Suppressor macrophage (primary cell): ENCODE data around the gene EXOC2.

Experiments used
- DNase-seq, 4 experiments: peaks; one replicate each; pipeline ENCODE4 v3.0.0-alpha.2; 2020 to 2022

EXOC2 gene

DNA sequence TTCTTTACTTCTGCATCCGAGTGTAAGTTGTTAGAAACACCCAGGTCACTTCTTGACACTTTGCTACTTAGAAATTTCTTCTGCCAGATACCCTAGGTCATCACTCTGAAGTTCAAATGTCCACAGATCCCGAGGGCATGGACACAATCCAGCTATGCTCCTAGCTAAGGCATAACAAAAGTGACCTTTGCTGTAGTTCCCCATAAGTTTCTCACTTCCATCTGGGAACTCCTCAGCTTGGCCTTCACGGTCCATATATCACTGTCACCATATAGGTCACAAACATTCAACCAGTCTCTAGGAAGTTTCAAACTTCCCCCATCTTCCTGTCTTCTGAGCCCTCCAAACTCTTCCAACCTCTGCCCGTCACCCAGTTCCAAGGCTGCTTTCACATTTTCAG lies 236.1 kb downstream of the EXOC2 start:
- no peak for DNase-seq

DNA sequence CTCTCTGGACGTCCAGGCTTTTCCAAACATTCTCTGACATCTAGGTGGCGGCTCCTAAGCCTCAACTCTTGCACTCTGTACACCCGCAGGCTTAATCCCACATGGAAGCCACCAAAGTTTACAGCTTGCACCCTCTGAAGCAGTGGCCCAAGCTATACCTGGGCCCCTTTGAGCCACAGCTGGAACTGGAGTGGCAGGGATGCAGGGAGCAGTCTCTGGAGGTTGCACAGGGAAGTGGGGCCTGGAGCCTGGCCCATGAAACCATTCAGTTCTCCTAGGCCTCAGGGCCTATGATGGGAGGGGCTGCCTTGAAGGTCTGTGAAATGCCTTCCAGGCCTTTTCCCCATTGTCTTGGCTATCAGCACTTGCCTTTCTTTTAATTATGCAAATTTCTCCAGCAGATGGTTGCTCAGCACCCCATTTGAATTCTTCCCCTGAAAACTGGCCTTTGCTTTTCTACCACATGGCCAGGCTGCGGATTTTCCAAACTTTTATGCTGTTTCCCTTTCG lies 236.5 kb downstream of the EXOC2 start:
- DNase-seq = no peak

DNA sequence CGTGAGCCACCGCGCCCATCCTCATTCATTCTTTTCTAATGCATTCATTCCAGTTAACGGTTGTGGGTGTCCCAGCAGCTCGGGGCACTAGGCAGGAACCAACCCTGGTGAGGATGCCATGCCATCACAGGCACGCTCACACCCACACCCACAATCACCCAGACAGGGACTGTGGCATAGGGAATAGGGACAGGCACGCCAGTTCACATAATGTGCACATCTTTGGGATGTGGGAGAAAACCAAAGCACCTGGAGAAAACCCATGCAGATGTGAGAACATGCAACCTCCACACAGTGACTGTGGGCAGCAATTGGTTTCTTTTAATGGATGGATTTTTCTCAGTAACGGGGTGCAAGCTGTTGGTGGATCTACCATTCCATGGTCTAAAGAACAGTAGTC lies 237.1 kb downstream of the EXOC2 start:
- no peak for DNase-seq

DNA sequence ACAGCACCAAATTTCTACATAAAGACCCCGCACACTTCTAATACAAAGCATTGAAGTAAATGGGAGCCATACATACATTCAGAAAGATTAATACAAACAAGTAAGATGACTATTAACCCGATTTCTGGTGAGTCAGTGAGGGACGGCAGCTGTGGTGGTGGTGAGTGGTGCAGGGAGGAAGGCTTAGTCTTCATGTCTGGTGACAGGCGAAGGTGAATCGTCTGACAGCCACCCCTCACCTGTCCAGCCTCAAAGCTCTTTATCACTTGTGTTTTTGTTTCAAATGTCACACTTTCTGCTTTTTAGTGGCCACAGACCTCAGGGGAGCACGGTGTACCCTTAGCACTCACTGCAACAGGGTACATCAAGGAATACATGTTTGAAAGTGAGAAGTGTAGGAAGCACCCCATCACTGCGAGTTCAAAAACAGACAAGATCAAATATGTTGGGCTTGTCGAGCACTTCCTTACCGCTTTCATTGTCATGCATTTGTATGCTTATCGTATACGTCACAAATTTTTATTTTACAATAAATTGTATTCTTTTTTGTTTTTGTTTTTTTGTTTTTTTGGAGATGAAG lies 237.8 kb downstream of the EXOC2 start:
- no peak for DNase-seq

DNA sequence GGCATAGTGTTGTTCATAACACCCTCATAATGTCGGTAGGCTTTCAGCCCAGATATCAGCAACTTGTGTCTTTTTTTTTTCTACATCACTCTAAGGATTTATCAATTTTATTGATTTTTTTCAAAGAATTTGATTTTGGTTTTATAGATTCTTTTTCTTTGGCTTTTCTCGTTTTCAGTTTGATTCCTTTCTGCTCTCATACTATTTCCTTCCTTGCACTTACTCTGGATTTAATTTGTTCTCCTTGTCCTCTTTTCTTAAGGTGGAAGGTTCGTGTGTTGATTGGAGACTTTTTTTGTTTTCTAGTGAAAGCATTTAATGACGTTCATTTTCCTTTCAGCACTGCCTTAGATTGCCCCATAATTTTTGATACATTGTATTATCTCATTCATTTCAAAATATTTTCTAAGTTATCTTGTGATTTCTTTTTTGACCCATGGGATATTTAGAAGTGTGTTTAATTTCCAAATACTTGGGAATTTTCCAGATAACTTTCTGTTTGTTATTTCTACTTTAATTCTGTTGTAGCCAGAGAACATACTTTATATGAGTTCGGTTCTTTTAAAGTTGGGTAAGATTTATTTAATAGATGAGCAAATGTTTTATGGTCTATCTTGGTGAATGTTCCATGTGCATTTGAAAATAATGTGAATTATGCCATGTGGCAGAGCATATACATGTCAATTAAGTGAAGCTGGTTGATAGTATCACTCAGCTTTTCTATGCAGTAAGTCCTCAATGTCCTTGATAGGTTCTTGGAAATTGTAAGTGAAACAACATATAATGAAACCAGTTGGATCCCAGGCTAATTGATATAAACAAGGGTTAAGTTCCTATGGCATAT lies 238.6 kb downstream of the EXOC2 start:
- DNase-seq = no peak

DNA sequence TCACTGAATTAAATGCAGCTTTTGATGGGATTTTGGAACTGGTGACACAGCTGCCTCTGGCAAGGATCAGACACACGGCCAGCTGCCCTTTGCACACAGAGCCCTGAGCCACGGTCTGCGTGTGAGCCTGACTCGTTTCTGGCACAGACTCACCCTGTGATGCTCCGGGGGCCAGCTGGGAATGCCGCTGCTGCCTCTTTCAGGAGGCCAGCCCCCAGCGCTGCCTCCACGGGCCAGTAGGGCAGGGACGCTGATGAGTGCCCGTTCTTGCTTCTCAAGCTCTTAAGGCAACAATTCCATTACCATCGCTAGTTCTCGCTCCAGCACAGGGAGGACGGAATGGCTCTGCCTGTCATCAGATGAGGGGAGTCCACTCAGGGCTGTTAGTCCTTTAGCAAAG lies 239.8 kb downstream of the EXOC2 start:
- no peak for DNase-seq

DNA sequence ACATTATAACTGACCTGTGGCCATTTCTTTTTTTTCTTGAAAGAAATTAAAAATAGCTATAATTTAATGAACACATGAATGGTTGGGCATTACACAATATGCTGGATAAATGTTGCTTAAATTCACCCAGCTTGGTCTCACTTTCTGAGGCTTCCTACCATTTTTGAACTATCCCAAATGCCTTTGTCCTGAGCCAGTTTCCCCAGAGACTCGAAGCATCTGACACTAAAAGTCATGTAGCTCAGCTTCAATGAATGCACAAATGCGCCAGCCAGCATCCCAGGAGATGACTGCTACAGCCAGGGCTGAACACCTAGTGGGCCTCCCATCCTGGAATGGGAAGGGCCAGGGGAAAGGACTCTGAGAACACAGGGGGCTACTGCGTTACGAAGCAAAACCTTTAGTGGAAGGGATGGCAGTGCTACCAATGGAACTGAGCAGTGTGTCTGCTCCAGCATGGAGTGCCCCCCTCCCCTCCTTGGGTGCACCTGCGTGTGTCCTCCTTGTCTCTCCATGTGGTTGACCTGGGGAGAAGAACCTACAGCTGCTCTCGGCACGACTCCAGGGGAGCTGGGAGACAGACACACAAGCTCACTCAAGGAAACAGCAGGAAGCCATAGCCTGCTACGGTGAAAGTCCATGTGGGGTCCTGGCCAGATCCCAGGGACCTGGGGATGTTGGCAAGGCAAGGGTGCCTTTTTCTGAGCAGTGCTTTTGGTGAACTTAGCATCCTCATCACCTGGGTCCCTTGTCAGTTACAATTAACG lies 240.5 kb downstream of the EXOC2 start:
- DNase-seq = no peak

DNA sequence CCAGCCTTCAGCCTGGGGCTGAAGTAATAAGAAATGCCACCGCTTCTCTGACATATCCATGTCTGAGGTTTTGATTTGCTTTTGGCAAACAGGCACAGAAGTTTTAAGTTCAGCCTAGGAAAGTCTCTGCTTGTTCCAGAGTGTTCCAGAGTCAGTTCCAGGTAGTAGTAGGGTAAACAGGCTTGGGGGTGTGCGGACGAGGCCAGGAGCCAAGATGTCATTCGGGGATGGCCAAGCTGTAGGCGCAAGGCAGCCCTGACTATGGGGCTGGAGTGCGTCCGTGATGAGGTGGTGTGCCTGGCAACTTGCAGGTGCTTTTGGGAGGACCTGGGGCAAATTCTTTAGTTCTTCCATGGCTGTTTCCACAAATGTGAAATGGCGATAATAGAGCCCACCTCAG lies 241.1 kb downstream of the EXOC2 start:
- DNase-seq = no peak

DNA sequence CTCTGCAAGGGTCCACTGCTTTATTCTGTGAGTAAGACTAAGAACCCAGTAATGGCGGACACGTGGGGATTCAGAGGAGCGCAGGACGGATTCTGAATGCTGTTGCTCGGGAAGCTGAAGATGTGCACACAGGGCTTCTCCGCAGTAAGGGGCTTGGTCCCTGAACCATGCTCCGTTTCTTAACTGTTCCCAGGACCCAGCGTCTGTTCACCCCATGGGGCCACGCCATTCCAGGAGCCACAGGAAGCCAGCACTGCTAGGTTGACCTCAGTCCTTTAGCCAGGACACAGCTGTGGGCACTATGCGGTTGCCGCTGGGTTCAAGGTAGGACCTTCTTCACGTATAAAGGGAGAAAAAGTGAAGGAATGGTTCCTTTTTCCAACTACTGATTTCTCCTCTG lies 241.6 kb downstream of the EXOC2 start:
- no peak for DNase-seq

DNA sequence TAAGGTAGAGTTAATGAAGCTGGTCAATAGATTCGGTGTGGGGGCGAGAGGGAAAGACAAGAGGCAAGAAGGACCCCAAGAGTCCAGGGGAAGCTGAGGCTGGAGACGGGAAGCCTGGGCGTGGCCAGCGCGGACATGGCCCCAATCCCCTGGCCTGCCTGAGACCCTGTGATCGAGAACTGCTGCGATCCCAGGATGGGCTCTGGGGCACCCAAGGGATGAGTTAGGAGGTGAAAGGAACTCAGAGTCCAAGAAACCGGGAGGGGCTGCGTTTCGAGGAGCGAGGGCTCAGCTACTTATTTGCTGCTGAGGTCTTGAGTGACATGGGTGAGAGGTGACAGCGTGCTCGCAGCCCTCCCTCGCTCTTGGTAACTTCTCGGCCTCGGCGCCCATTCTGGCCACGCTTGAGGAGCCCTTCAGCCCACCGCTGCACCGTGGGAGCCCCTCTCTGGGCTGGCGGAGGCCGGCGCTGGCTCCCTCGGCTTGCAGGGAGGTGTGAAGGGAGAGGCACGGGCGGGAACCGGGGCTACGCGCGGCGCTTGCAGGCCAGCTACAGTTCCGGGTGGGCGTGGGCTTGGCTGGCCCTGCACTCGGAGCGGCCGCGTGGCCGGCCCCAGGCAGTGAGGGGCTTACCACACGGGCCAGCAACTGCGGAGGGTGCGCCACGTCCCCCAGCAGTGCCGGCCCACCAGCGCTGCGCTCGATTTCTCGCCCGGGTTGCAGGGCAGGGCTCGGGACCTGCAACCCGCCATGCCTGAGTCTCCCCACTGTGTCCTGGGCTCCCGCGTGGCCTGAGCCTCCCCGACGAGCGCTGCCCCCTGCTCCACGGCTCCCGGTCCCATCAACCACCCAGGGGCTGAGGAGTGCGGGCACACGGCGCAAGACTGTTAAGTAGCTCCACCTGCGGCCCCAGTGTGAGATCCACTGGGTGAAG lies 243.2 kb downstream of the EXOC2 start:
- DNase-seq = no peak

DNA sequence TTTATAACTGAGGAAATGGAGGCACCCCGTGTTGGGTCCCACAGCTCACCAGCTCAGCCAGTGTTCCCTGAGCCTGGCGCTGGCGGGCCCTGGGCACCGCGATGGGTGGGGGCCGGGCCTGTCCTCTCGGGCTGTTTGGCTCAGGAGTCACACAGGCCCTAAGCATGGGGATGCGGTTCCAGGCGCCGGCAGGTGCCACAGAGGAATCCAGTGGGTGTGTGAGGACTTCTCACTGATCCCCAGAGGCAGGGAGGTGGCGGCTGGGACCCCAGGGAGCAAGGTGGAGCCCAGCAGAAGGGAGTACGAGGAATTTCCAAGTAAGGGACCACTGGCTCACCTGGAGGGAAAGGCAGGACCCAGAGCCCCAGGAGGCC lies 243.9 kb downstream of the EXOC2 start:
- no peak for DNase-seq

DNA sequence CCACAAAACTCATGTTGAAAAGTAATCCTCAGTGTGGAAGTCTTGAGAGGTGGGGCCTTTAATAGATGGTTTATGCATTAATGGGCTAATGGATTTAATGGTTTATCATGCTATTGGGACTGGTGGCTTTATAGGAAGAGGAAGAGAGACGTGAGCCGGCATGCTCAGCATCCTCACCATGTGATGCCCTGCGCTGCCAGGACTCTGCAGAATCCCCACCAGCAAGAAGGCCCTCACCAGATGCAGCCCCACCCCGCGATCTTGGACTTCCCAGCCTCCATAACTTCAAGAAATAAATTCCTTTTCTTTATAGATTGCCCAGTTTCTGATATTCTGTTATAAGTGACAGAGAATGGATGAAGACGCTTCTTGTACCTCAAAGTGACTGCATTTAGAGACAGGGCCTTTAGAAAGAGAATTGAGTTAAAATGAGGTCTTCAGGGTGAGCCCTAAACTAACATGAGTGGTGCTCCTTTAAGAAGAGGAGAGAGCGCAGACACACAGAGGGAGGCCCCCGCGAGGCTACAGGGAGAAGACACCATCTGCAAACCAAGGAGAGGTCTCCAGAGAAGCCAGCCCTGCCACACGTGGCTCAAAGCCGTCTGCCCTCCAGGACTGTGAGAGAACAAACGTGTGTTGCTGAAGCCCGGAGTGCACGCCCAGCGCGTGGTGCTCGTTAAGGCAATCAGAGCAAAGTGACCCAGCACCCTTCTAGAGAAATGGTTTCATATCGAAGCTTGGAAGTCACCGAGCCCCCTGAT lies 244.5 kb downstream of the EXOC2 start:
- DNase-seq = no peak

DNA sequence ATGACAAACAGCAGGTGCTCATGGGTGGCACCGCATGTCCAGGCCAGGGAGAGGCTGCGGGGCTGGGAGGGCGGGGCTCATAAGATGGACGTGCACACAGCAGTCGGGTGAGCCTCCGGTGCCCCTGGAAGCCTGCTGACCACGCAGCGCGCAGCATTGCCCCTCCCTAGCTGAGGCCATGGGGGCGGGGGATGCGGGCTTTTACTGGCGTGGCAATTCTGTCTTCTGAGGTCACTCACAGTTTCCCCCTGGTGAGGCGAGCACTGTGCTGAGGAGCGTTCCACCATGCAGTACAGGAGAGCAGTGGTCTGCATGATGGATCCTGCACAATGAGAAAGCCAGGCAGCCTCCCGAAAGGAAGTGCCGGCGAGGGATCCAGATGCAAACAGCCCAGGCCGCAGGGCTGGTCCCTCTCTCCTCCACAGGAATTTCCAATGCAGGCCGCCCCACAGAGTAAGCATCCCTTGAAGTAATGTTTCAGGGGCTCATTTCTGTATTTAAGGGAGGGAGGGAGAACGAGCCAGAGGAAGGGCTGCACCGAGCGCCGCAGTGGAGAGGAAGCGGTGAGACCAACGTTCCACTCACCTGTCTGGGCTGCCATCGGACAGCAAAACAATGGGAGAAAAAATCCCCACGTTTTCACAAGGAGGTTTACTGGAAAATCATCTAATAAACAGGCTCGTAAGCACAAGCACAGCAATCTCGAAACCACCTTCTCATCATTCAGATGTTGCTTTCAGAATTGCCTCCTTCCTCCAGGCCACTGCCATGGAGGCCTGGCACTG lies 245.4 kb downstream of the EXOC2 start:
- DNase-seq = no peak

DNA sequence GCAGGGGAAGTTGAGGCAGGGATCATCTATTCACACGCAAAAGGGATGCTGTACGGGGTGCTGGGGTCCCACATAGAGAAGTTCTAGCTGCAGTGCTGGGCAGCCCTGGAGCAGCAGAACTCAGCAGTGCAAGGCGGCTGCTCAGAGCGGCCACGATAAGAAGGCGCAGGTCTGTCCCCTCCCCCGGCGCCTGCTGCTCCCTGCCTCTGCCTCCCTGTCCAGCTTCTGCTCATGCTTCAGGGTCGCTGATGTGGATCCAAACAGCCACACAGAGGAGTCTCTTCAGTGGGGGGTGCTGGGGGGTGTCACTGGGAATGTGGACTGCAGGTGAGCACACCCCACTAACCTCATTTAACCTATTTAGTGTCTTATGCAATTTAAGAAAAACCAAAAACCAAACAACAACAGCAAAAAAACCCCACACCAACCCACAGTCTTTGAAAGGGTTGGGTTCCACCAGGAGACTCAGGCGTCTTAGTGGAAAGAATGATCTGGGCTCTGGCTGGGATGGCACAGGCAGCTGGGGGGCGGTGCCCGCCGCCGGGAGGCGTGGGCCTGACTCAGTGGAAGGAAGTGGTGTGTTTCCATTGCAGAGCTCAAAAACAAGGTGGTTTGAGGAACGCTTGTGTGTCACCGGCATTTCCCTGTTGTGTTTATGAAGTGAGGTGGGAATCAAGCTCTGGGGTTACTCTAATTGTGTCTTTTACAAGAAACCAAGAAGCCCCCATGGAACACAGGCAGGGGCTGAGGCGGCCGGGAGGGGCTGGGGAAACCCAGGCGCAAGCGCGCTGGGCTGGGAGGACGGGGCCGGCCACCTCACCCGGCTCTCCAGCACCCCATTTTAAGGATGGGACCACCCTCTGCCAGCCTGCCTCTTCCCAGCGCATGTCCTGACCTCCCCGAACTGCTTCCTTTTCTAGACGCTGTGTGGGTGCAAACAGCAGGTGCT lies 246.2 kb downstream of the EXOC2 start:
- DNase-seq = peak in 1 of 4 experiments; percentile 8

DNA sequence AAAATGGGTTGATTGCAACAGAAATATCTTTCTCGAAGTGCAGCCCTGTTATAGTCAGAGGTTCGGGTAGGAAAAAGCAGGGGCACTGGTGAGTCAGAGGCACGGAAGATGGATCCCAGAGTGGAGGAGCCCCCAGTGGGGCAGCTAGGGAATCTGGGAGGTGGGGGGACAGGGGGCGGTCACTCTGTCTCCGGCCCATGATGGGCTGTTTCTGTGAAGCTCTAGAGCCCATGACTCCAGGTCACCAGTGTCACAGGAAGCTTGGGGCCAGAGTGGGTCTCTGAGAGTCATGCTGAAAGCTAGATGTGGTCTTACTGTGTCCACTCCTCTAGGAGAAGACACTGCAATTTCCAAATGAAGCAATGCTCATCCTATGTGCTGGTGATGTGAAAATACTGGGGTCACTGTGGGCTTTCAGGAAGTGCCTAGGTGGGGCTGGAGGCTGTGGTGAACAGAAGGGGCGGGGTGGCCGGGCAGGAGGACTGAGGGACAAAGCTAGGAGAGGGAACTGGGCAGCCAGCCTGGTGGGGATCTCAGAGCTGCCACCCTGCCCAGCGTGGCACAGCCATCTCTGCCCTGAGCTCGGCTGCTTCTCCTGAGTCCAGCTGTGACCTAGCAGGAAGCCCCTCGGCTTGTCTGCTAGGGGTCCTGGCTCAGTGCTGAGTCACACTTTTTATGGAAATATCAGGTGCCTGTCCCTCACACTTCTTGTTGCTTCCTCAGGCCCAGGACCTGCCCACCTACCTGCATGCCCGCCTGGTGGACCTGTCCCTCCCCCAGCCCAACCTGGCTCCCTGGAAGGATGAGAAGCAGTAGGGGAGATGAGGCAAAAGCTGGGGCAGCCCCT lies 247.1 kb downstream of the EXOC2 start:
- DNase-seq = no peak

DNA sequence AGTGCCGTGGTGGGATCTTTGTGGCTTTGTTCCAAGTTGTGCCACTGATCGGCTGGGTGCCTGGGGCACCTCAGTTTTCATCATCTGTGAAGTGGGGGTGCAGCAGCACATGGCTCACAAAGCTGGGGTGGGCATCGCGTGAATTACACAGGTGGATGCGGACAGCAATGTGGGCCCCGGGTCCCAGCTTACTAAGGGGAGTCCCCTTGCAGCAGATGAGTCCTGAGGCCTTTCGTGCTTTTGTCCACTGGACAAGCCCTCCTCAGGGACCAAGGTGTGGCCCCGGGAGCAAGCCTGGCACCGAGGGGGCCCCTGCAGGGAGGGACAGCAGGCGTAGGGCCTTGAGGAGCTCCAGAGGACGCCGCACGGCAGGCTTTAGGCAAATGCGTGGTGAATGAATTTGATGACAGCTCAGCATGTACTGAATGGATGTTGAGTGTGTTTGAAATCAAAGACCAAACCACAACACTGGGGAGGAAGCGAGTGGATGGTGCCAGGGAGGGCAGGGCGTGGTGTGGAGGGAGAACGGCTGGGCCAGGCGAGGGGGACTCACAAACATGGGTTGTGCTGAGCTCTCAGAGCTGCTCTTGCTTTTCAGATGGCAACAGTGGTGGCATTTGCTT lies 248.2 kb downstream of the EXOC2 start:
- no peak for DNase-seq

DNA sequence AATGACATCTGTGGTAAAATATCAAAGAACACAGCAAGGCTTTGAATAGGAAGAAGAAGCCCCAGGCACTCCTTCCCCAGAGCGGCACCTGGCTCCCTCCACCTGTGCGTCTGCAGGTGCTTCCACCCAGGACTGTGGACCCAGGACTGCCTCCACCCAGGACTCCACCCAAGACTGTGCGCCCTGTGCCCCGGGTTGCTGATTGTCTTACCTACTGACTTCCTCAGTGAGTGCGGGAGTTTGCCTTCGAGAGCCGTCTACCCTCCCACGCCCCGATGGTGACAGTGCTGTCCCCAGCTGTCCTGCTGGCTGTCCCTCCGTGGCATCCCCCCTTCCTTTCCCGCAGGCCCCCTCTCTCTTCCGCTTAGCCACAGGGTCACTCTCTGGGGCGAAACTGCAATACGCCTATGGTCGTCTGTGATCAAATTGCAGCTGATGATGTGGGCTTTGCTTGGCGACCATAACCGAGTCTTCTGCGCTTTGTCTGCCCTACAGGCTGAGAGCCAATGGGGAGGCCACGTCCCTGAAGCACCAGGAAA lies 249.2 kb downstream of the EXOC2 start:
- no peak for DNase-seq
